Thyroid gland (tissue), 4 donors: ENCODE measurements around the gene PERP.

Experiments used
- CTCF ChIP-seq, 6 experiments: fragments of 200-600 bp in 3 of 6; fragments of 450-650 bp in 3 of 6; sonication (generic) in 3 of 6; IDR thresholded peaks; one replicate each; pipeline ENCODE4 v1.5.1; 2016 to 2019; ENCODE audit warnings: antibody characterized with exemption in 6 of 6, mild to moderate bottlenecking in 2 of 6, inconsistent platforms in 1 of 6, moderate library complexity in 1 of 6
- POLR2A ChIP-seq, 2 donors: fragments of 450-650 bp; IDR thresholded peaks; one replicate each; pipeline ENCODE4 v1.6.1; 2017; ENCODE audit warnings: antibody characterized with exemption in 2 of 2, mild to moderate bottlenecking in 2 of 2, moderate library complexity in 1 of 2

- no peak for TF ChIP-seq CTCF (IDR thresholded peaks at IDR 0.05)
- TF ChIP-seq POLR2A (IDR thresholded peaks at IDR 0.05), result no peak
Observed at GRCh38 chr6:138086573-138087196, 20.5 kb downstream of the PERP start.
